HG02588 (cell line): ENCODE results near the gene GPS2.

Source experiments
- ATAC-seq: cut with Tn5 transposase; IDR thresholded peaks from one replicate; pipeline ENCODE4 v1.9.1; 2021; ENCODE audit warnings: mild to moderate bottlenecking, moderate library complexity; ENCODE audit not compliant: unreplicated experiment

The GPS2 gene

DNA sequence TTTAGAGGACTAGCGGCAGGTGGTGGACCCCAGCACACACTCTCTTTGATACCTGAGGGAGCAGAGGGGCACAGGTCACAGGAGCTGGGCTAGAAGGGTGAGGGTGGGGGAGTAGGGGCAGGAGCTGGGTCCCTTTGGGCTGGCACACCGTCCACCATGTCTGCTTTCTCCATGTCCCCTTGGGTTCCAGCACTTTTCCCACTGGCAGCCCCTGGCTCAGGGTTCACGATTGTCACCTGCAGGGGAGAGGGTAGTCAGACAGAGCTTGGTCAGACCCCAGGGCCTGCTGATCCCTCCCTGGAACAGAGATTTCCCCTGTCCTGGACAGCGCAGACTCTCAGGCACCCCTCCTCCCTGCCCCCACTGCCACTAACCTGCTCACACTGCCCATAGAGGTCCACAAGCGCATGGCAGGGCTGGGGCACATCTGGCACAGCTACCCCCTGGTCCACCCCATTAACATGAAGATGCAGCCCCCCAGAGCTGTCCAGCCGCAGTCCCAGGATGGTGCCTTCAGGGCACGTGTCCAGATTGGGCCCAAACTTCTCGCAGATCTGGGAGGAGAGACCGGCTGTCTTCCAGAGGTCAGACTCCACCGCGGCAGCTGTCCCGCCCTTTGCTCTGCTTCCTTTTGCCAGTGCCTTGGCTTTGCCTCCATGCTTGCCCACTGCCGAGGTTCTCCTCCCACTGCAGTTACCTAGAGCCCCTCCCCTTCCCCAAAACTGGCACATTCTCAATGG lies 3.1 kb upstream of the GPS2 start:
- no peak for ATAC-seq

GRCh38 chr17:7317161-7317803 lies 2.1 kb upstream of the GPS2 start:
- no peak for ATAC-seq

GRCh38 chr17:7315570-7316235 lies 543 bp upstream of the GPS2 start:
- no peak for ATAC-seq

- ATAC-seq: no peak
These were observed 1.1 kb downstream of the GPS2 start for GRCh38 chr17:7313890-7314718.

DNA sequence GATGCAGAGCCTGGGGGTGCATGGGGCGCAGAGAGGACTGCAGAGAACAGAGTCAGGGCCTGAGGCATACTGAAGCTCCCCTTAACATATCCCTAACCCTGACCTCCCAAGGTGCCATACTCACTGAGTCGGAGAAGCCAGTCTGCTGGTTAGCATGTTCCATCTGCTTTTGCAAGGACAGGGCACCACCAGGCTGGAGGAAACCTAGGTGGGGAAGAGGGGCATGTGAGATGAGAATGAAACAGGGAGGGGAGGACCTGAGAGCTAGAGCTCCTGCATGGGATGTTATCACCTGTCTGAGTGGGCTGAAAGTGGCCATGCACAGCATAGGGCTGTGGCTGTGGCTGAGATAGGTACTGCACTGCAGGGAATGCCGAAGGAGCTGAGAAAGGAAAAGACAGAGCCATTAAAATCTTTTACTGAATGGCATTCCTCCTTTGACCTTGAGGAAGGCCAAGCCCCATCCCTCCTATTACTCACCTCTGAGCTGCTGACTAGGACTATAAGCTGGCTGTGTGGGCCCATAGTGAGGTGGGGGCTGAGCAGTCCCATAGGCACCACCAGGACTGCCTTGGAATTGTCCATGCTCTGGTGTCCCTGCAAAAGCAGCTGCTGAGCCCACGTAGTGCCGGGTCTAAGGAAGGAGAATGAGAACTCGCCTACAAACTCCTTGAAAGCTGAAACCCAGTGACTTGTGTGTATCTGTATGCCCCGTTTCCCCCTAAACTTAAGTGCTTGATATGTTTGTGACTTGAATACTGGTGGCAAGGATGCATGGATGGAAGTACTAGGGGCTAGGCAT lies 1.9 kb downstream of the GPS2 start:
- no peak for ATAC-seq

- no peak for ATAC-seq
These were observed 2.6 kb downstream of the GPS2 start for GRCh38 chr17:7312432-7313087.

- no peak for ATAC-seq
These were observed 4.0 kb downstream of the GPS2 start for GRCh38 chr17:7311110-7311705.

DNA sequence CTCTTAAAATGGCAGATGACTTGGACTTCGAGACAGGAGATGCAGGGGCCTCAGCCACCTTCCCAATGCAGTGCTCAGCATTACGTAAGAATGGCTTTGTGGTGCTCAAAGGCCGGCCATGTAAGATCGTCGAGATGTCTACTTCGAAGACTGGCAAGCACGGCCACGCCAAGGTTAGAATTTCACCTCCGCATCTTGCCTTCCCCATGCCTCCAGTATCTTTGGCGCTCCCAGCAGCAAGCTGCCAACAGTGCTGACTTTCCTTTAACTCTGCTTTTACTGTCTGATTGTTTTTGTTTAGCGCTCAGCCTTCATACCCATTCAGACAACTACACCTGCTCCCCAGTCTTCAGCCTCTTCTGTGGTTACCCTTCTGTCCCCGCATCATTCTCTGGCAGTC lies 5.5 kb downstream of the GPS2 start:
- no peak for ATAC-seq

DNA sequence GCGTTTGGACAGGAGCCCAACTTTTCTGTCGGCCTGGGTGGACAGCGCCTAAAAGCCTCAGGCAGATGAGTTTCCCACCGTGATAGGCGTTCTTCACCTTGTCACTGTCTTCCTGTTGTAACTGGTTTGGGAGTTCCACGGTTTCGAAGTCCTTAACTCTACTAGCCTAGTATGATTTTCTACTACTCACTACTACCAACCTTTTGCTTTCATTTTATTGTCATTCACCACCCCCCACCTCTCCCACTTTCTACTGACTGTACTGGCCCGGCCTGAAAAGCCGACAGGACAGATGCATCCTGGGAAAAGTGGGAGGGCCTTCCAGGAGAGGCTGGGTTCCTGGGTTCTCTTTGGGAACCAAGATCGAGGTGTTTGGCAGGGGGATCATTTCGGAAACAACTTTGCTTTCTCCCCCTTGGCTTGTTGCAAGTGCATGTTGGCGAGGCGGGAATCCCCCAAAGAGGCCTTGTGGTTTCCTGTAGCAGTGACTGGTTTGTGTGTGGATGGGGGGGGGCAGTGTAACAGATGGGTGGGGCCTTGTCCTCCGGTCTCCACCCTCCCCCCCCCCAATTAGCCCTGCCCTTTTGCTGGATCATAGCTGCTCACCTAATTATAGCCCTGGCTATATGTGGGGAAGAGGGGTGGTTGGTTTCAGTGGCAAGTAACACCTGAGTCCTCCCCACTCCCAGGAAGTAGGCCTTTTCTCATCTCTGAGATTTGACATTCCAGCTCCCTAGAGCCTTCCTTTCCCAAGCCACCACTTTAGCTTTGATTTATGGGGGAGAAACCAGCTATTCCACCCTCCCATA lies 6.3 kb downstream of the GPS2 start:
- no peak for ATAC-seq

DNA sequence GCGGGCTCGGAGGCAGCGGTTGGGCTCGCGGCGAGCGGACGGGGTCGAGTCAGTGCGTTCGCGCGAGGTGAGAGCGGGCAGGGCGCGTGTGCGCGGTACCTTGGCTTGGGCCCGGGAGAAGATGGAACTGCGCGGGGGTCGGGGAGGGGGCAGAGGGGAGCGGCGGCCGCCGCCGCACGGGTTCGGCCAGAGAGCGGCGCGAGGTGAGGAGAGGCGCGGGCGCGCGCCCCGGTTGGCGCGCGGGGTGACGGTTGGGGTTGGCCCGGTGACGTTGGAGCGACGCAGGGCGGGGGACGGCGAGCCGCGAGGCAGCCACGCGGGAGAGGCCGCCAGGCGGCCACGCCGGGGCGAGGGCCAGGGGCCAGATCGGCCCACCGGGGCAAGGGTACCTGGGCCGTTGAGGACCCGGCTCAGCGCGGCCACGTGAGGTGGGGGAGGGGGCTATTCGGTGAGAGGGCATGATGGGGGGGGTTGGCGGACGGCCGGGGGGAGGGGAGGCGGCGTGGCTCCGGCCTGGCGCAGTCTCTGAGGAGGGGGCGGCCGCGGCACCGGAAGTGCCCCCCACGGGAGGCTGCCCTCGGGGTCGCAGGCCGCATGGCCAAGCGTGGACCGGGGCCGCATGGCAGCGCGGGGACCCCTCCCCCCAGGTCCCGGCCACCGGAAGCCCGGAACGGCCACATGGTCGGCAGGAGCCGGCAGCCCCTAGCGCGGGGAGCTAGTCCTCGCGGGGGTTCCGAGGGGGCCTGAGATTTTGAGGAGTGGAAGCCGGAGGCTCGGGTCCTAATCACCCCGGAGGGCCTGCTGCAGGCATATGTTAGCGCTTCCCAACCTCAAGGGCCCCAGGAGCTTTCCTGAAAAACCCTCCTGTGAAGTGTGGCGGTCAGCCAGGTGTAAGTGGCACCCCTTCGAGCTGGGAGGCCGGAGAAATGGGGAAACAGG lies 7.2 kb downstream of the GPS2 start:
- peak; percentile 4 for ATAC-seq

- ATAC-seq: peak; percentile 69
These were observed 8.1 kb downstream of the GPS2 start, which contains the start of gene EIF5A for GRCh38 chr17:7306911-7307685. Gene EIF5A, plus strand, starts transcription at chr17:7307628. Its CDS starts 2,008 bp downstream, at chr17:7309636.

DNA sequence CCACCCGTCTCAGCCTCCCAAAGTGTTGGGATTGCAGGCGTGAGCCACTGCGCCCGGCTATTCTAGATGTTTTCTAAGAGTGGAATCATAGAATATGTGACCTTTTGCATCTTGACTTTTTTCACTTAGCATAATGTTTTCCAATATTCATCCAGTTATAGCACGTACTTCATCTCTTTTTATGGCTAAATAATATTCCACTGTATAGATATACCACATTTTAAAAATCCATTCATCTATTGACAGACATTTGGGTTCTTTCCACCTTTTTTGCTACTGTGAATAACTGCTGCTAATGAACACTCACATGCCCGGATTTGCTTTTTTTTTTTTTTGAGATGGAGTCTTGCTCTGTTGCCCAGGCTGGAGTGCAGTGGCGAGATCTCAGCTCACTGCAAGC lies 11.0 kb downstream of the GPS2 start:
- no peak for ATAC-seq

GRCh38 chr17:7296189-7296861 lies 18.8 kb downstream of the GPS2 start:
- ATAC-seq: no peak

DNA sequence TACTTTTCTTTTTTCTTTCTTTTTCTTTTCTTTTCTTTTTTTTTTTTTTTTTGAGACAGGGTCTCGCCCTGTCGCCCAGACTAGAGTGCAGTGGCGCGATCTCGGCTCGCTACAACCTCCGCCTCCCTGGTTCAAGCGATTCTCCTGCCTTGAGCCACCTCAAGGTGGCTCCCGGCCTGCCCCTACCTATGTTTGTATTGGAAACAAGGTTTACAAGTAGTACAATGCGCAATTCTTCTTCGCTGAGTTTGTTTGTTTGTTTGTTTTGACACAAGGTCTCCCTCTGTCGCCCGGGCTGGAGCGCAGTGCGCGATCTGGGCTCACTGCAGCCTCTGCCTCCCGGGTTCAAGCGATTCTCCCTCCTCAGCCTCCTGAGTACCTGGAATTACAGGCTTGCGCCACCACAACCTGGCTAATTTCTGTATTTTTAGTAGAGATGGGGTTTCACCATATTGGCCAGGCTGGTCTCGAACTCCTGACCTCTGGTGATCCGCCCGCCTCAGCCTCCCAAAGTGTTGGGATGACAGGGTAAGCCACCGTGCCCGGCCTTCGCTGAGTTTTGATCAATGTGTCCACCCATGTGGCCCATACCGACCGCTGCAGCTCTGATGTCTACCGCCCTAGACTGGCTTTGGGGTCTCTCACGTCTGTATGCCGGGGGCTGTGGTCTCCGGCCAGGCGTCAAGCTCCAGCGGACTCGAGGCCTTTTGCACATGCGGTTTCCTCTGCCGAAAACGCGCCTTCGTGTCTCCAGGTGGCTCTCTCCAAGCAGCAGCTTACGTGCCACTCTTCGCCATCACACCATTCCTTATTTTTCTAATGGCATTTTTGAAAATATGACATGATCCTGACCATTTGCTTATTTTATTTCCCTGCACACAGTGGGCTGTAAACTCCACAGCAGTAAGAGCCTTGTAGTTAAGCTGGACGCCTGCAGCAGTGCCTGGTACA lies 19.7 kb downstream of the GPS2 start:
- no peak for ATAC-seq

DNA sequence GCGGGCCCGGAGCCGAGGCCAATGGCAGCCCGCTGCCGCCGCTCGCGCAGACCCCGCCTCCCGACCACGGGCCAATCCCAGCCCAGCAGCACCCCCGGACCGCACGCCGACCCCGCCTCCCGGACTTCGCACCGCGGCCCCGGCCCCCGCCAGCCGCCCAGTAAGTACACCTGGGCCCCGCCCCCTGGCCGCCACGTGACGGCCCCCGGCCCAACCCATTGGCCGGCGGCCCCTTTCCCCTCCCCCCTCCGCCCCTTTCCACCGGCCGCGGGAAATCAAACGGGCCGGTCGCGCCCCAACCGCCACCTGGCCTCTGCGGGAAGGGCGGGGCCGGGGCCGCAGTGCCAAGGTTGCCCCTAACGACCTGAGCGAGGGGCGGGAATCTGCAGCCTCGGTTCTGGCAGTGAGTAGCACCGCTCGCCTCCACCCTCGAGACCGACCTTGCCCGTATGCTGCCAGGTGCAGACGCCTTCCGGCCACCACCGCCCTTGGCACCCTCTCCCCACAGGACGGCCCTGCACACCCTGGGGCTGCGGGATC lies 20.5 kb downstream of the GPS2 start, which contains the start of gene YBX2:
Gene YBX2 (minus strand): TSS at position 26 of the 540 bp plus-strand sequence. CDS start 139 bp downstream, outside the sequence.
- peak; percentile 57 for ATAC-seq
